ENCODE data around the gene C1GALT1C1L.
"Not testable (repeated sequence)": the region's sequence is repeated elsewhere in the genome, so short reads cannot be mapped to it uniquely, and the experiment has no call there.

The C1GALT1C1L gene

DNA sequence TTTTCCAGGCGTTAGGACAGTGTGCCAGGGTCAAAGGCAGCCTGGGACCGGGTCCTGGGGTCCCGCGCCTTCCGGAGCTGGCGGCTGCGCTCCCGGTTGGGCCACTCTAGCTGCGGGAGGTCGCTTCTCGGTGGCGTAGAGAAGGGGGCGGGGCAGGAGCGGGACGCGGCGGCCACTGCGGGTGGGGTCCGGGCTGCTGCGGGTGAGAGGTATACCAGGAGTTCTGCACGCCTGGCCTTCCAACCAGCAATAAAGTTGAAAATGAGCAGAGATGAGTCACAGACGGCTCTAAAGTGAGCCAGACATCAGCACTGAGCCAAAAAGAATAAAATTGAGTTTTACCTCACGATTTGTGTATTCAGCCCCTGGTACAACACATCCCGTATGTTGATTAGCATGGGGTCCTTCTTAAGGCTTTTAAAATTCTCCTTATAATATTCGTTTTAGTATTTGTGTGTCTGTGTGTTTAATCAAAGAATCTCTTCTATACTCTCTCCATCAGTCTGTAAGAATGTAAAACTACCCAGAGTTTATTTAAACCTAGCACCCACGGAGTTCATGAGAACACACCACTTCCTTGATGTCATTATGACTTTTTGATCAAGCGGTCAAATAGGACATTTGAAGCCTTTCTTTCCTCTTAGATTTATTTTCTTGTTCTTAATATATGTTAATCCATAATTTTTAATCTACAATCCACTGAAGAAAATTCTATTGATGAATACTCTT lies at the start of gene C1GALT1C1L:
TSS of gene C1GALT1C1L (minus strand) at position 108 of the 729 bp plus-strand sequence. CDS start at position 1, 107 bp downstream.
- DNase-seq: peak; percentile 78

DNA sequence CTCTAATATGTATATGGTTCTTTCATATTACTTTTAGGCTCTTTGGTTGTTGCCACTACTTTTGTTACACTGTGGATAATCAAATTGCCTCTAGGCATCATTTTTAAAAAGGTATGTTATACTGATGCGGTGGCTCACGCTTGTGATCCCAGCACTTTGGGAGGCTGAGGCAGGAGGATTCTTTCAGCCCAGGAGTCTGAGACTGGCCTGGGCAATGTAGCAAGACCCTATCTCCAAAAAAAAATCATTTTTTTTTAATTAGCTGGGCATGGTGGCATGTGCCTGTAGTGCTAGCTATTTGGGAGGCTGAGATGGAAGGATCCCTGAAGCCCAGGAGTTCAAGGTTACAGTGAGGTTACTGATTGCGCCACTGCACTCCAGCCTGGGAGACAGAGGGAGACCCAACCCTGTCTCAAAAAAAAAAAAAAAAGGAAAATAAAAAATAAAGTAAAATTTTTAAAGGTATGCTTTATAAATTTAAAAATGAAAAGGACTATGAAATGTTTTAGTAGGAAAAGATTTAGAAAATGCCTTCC lies 49.5 kb upstream of the C1GALT1C1L start:
- DNase-seq: no peak

DNA sequence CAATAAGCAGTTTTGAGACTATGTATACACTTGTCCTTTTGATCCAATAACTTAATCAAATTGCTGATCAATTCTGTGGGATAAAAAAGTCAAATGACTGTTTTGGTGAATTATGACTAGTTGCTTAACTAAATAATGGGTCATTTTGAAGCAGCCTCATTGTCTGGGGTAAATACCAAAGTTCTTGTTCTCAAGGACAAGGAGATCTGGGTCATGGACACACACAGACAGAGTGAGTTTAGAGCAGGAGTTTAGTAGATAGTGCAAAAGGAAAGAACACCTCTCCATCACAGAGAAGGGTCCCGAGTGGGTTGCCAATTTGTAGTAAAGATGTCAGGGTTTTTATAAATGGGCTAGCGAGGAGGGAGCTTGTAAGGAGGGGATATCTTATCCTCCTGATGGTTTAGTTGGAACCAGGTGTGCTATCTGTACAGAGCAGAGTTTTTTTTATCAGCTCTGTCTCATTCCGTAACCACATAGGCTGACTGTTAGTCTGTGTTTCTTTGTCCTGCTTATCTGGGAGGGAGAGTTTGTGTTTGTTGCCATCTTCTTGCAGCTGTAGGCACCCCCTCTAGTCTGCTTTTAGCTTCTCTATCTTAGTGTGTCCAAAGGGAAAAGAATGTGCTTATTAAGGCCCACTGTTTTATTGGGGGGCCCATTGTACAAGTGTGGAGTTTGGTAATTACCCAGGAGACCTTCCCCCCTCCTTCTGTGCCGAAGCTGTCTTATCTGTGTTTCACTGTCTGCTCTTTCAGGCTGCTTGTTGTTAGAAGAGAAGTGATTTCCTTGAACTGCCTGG lies 48.7 kb upstream of the C1GALT1C1L start:
- DNase-seq: no peak

DNA sequence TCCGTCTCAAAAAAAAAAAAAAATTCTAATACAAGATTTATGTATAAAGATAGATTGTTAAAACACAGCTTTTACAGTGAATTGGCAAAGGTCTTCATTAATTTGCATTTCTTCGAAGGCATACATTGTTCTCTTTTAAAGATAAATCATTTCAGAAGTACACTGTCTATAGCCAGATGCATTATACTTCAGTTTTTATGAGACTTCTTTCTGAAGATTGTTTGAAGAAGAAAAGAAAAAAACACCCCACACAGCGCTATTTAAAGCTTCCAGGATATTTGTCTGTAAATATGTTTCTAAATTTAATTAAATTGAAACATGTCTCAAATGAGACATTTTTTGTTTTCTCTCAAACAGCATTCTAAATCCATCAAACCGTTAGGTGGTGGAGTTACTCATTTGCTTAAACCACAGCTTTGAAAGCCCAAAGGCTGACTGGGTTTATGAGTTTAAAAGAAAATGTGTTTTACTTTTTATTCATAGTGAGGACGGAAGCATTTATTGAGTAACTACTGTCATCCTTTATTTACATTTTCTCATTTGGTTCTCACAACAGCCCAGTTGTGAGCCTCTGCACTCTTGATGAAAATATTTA lies 42.4 kb upstream of the C1GALT1C1L start:
- no peak for DNase-seq

DNA sequence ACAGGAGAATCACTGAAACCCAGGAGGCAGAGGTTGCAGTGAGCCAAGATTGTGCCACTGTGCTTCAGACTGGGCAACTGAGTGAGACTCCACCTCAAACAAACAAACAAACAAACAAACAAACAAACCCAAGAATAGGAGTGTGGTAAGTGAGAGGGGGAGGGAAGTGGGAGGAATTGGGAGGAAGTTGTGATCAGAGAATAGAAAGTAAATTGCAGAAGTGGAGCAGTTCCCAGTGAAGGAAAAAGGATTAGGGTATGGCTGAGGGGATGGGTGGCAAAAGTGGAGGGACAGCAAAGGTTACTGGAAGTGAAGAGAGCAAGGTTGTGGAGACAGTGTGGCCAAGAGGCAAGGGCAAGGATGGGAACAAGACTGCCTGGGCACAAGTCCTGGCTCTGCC lies 41.1 kb upstream of the C1GALT1C1L start:
- DNase-seq: no peak

DNA sequence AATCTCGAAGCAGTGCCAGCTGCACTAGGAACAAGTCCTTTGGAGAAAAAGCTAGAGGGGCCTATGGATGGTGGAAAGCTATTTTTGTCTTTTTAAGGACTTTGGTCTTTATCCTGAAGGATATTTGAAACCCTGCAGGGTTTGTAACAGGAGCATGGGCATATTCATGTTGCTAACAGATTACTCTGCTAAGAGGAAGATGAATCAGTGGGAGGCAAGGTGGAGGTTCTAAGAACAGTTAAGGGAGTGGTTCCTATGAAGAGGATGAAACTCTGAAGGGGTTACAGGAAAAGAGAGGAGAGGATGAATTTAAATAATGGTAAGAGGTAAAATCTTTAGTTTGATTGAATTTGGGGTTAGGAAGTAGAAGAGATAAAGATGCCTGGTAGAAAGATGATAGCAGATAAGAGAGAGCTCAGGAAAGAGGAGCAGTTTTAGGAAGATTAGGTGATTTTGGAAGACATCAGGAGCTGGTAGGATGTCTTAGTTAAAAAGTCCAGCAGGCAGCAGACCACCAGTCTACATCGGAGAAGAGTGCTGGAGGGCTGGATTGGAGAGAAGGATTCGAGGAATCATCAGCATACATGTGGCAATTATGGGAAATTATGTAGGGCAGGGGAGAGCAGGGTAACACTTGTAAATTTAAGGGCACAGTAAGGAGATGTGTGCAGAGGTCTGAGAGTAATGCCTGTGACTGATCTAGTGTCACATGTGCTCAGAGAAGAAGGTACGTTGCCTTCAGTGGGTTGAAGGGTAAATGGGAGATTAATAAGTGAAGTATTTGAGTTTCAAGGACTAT lies 39.3 kb upstream of the C1GALT1C1L start:
- no peak for DNase-seq

DNA sequence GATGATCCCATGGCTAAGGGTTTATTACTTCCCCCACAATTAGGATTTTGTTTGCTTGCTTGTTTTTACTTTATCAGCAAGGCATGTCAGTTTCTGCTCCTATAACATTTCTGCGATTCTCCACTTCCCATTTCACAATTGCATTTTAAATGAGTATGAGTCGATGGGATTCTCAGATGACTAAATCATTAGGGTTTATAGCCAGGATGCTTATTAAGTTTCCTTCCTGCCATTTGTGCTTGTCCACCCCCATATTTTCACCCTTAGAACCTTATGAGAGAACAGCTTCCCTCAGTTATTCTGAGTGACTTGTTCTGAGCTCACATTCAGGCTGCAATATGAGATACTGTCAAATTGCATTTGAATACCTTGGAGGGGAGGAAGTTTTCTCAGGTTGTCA lies 37.9 kb upstream of the C1GALT1C1L start:
- DNase-seq: no peak

DNA sequence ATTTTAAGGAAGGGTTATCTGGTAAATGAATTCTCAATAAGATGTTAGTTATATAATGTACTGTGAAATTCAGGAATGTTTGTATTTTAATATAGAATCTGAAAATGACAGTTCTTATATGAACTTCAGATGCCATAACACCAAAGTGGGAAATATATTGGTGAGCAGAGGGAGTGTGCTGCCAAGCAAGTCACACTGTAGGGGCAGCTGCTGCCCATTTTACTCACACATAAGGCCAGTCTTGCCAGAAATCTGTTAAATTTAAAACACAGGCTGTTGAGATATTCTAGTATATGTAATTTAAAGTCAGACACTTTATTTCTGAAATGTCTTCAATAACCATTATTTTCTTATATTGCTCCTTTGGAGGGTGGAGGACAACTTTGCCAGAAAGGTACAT lies 34.6 kb upstream of the C1GALT1C1L start:
- DNase-seq: no peak

DNA sequence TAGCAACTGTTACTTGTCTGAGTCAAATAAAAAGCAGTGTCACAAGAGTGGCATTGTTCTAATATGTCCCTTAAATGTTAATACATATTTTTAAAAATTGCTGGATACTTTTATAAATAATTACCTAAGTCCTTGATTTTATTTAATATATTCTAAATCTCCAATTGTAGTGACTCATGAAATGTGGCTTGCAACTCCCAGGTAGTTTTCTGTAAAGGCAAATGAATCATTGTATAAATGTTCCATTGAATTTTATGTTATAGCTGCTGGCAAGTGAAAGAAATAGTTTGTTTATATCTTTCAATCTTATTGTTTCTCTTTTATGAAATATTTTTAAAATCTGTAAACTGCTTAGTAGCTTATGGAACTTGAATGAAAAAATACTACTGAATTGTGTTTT lies 32.7 kb upstream of the C1GALT1C1L start:
- no peak for DNase-seq

DNA sequence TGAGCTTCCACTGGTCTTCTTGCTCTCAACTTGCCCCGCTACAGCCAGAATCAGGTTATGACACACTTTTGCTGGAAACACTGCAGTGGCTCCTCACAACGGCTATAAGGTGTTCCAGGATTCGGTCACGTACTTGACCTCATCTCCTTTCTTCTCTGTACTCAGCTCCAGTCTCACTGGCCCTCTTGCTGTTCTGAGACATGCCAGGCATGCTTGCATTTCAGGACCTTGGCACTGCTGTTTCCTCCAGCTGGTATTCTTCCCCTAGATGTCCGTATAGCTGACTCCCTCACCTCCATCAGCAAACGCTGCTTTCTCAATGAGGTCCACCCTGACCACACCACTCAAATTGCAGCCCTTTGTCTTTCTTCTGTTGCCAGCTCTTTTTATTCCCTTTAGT lies 31.9 kb upstream of the C1GALT1C1L start:
- DNase-seq: no peak

DNA sequence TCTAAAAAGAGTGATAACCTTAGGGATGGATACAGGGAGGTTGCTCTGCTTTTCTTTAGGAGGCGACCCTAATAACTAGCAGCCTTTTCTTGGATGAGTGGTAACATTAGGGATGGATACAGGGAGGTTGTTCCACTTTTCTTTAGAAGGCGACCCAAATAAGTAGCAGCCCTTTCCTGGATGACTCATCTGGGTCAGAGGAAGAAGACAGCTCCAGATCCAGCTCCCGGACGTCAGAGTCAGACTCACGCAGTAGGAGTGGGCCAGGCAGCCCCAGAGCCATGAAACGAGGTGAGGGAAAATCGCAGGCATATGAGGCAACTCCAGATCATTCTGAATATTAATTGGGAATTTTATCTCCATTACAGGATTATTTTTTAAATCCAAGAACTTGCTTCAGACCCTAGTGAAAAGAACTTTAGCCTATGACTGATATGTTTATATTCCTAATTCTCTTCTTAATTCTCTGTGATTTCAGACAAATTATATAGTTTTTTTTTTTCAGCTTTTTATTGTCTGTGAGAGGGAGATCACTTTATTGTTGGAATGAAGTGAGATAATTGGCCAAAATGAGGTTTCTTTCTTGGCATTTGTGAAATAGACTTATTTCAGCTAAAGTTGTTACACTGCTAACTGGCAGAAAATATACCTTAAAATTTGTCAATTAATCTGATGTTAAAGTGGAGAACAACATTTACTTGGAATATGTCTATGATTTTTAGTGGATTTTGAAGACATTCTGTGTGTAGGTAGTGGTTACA lies 31.2 kb upstream of the C1GALT1C1L start:
- peak; percentile 37 for DNase-seq

DNA sequence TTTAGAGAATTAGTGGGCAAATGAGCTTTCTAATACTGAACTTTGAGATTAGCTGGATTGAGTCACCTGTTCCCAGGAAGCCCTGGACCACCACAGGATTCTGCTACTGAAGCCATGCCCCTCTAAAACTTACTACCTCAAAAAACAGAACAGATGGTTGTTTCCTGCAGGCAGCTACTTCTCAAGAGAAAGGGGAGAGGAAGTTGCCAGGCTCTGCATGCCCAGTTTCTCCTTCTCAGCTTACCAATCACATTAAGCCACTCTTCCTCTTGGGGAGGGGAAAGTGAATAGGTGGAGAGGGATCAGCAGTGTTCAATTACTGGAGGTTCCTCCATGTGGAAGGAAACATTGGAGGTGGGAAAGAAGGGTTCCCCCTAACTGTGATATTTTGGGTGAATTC lies 24.9 kb upstream of the C1GALT1C1L start:
- DNase-seq: no peak

DNA sequence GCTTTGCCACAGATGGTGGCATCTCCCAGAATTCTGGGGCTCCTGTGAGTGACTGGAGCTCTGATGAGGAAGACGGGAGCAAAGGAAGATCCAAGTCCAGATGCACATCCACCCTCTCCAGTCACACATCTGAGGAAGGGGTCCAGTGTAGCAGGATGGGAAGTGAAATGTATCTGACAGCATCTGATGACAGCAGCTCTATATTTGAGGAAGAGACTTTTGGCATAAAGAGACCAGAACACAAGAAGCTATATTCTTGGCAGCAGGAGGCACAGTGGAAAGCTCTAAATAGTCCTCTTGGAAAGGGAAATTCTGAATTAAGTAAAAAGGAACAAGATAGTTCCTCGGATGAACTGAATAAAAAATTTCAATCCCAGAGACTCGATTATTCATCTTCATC lies 23.5 kb upstream of the C1GALT1C1L start:
- DNase-seq: no peak

DNA sequence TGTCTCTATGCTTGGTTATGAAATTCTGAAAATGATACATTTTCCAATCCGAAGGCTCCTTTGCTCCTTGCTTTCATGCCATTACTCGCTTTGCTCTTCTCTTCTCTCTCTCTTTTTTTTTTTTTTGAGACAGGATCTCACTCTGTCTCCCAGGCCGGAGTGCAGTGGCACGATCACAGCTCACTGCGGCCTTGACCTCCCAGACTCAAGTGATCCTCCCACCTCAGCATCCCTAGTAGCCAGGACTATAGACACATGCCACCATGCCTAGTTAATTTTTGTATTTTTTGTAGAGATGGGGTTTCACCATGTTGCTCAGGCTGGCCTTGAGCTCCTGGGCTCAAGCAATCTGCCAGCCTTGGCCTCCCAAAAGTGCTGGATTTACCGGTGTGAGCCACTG lies 21.9 kb upstream of the C1GALT1C1L start:
- not testable (repeated sequence) for DNase-seq

DNA sequence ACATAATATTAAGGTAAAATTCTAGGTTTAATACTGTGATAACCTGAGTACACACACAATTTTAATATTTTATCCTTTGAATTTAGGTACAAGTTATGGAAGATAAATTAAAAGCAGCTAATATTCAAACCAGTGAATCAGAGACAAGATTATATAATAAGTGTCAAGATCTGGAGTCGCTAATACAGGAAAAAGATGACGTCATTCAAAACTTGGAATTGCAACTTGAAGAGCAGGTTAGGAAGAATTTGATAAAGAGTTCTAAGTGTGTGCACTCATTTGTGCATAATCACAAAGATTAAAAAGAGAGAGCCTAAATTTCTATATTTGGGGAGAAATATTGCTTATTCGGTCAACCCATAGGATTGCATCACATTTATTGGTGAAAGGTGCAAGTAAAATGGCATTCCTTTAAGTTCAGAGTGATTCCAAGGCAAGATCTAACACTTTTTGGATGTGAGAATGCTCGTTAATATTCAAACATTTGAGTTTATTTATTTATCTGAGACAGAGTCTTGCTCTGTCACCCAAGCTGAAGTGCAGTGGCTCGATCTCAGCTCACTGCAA lies 16.3 kb upstream of the C1GALT1C1L start:
- DNase-seq: no peak

DNA sequence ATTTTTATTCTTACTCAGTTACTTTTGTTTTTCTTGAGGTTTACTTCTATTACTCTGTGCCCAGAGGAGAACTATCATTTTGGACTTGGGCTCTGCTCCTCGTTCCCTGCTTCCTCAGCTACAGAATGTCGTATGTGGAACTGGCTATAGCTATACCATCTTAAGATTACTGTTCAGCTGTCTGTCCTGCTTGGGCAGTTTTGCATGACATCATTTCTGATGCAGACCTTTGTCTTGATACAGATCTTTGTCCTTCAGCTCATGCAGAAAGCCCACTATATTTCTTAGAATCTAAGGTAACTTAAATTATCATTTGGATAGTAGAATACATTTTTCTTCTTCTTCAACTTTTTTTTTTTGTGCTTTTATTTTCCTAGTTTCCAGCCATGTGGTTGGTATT lies 13.8 kb upstream of the C1GALT1C1L start:
- no peak for DNase-seq

DNA sequence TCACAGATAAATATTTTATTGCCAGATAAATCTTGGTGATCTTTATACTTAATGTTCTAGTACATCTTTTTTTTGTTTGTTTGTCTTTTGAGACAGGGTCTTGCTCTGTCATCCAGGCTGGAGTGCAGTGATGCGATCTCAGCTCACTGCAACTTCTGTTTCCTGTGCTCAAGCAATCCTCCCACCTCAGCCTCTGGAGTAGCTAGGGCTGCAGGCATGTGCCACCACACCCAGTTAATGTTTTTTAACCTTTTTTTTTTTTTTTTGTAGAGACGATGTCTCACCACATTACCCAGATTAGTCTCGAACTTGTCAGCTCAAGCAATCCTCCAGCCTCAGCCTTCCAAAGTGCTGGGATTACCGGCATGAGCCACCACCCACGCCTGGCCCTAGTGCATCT lies 9.1 kb upstream of the C1GALT1C1L start:
- no peak for DNase-seq

DNA sequence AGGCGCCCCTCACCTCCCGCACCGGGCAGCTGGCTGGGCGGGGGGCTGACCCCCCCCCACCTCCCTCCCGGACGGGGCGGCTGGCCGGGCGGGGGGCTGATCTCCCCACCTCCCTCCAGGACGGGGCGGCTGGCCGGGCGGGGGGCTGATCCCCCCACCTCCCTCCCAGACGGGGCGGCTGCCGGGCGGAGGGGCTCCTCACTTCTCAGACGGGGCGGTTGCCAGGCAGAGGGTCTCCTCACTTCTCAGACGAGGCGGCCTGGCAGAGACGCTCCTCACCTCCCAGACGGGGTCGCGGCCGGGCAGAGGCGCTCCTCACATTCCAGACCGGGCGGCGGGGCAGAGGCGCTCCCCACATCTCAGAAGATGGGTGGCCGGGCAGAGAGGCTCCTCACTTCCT lies 1.6 kb upstream of the C1GALT1C1L start:
- not testable (repeated sequence) for DNase-seq

DNA sequence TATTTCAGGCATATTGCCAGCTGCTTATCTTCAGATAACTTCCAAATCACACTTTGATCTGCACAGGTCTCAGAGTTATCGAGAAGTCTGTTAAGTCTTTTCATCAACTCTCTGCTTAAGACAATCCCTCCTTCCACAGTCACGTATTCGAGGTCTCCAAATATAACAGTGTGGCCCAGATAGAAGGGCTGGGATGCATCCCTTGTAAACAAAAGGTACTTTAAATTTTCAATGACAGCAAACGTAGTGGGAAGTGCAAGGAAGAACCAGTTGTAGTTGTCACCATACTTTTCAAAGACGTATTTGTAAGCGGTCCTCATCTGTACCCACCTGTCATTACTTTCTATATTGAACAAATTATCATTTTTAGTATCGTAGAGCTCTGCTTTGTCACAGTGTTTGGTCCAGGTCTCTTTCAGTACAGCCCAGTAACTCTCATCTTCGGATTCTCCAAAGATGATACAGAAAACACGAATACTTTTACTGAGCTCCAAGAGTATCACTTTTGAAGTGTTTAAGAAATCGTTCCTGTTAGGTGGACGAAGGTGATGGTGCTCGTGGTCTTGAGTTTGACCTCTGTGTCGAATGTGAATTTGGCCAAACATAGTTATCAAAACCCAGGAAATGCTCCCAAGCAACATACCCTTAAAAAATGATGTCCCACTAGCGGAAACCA lies 445 bp downstream of the C1GALT1C1L start:
- no peak for DNase-seq

DNA sequence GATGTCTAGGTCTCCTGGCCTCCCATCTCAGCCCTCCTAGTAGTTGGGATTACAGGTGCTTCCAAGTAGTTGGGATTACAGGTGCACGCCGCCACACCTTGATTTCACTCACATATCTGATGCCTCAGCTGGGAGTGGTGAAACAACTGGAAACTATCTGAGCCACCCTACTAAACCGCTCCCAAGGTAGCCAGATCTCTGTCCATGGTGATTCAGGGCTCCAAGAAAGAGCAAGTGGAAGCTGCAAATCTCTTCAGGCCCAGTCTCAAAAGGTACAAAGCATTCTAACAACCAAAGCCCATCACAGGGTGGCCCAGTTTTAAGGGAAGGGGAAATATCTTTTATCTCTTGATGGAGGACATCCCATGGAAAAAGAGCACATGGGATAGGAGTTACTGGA lies 19.0 kb downstream of the C1GALT1C1L start:
- DNase-seq: no peak

DNA sequence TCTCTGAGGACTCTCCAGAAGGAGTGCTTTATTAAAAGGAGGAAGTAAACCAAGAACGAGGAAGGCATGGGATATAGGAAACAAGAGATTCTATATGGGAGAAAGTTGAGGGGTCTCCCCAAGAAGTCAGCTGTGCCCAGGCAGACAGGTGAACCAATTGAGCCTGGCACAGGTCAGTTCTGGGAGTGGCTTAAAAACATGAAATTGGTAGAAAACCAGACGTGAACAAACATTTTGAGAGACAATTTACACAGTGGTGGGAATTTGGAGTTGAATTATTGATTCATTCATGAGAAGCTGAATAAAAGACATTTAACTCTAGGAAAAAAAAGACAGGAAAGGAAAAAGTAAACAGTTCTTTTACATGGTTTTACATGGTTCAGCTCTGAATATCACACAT lies 22.7 kb downstream of the C1GALT1C1L start:
- no peak for DNase-seq

Data from femur (tissue), 1 donor.